T-helper 1 cell treated with Interleukin-12 subunit alpha and Interleukin-12 subunit beta and Interleukin-4 antibody, amounts not matched to agents 30 μg/mL and 1 μg/mL, for 36 hours (primary cell): ENCODE measurements around the gene LTA4H.

Source experiments
- H3K27ac Mint-ChIP-seq: one replicate; pipeline ENCODE4 v1.8.0; 2021; ENCODE audit warnings: mild to moderate bottlenecking, mixed read lengths
- H3K27me3 Mint-ChIP-seq: one replicate; pipeline ENCODE4 v1.8.0; 2021; ENCODE audit warnings: low read depth, mixed read lengths
- H3K36me3 Mint-ChIP-seq: one replicate; pipeline ENCODE4 v1.8.0; 2021; ENCODE audit warnings: low read depth, mixed read lengths
- H3K4me1 Mint-ChIP-seq: one replicate; pipeline ENCODE4 v1.8.0; 2021; ENCODE audit warnings: low read depth, mixed read lengths
- H3K4me3 Mint-ChIP-seq: one replicate; pipeline ENCODE4 v1.8.0; 2021; ENCODE audit warnings: mild to moderate bottlenecking, moderate library complexity, mixed read lengths
- H3K9me3 Mint-ChIP-seq: one replicate; pipeline ENCODE4 v1.8.0; 2021; ENCODE audit warnings: mixed read lengths

LTA4H gene

GRCh38 chr12:96035283-96036236 lies at the start of gene LTA4H:
TSS of gene LTA4H (minus strand) at chr12:96035587. CDS start at chr12:96035519, 68 bp downstream.
- H3K9me3 Mint-ChIP-seq: no peaks in the 10 kb centered on the region
- peaks cover 5% of the 10 kb centered on the region for H3K4me1 Mint-ChIP-seq
- H3K27ac Mint-ChIP-seq: no peak within 1 kb of the TSS
- peaks cover 2% of the 10 kb centered on the region for H3K36me3 Mint-ChIP-seq
- no peak within 1 kb of the TSS for H3K4me3 Mint-ChIP-seq
- H3K27me3 Mint-ChIP-seq: no peaks in the 10 kb centered on the region

- H3K27ac Mint-ChIP-seq: no peak overlapping the region
- H3K4me3 Mint-ChIP-seq: no peak overlapping the region
- peaks cover 9% of the 10 kb centered on the region for H3K36me3 Mint-ChIP-seq
- peaks cover 18% of the 10 kb centered on the region for H3K9me3 Mint-ChIP-seq
- peaks cover 3% of the 10 kb centered on the region for H3K4me1 Mint-ChIP-seq
- H3K27me3 Mint-ChIP-seq: no peaks in the 10 kb centered on the region
Observed at GRCh38 chr12:96084624-96085023, 49.2 kb upstream of the LTA4H start.

GRCh38 chr12:96083020-96083719 lies 47.8 kb upstream of the LTA4H start:
- Mint-ChIP-seq H3K36me3 (peaks cover 7% of the 10 kb centered on the region), H3K27ac (no peak overlapping the region), H3K27me3 (peaks cover 2% of the 10 kb centered on the region), H3K9me3 (peaks cover 8% of the 10 kb centered on the region), H3K4me3 (no peak overlapping the region), H3K4me1 (peaks cover 3% of the 10 kb centered on the region)

- Mint-ChIP-seq H3K4me1 (peaks cover 3% of the 10 kb centered on the region), H3K9me3 (peaks cover 6% of the 10 kb centered on the region), H3K4me3 (no peak overlapping the region), H3K27ac (no peak overlapping the region), H3K36me3 (peaks cover 5% of the 10 kb centered on the region), H3K27me3 (peaks cover 3% of the 10 kb centered on the region)
Observed at GRCh38 chr12:96081596-96081995, 46.2 kb upstream of the LTA4H start.

- H3K27ac Mint-ChIP-seq: no peak overlapping the region
- H3K4me1 Mint-ChIP-seq: peaks cover 2% of the 10 kb centered on the region
- H3K9me3 Mint-ChIP-seq: no peaks in the 10 kb centered on the region
- H3K4me3 Mint-ChIP-seq: no peak overlapping the region
- H3K27me3 Mint-ChIP-seq: peaks cover 9% of the 10 kb centered on the region
- no peaks in the 10 kb centered on the region for H3K36me3 Mint-ChIP-seq
Observed at GRCh38 chr12:96078231-96079135, 43.1 kb upstream of the LTA4H start.

GRCh38 chr12:96077081-96077480 lies 41.7 kb upstream of the LTA4H start:
- Mint-ChIP-seq H3K36me3 (no peaks in the 10 kb centered on the region), H3K27me3 (peaks cover 11% of the 10 kb centered on the region), H3K4me1 (peaks cover 3% of the 10 kb centered on the region), H3K4me3 (no peak overlapping the region), H3K27ac (no peak overlapping the region), H3K9me3 (no peaks in the 10 kb centered on the region)

GRCh38 chr12:96075560-96075959 lies 40.2 kb upstream of the LTA4H start:
- Mint-ChIP-seq H3K9me3 (no peaks in the 10 kb centered on the region), H3K27me3 (peaks cover 11% of the 10 kb centered on the region), H3K4me3 (no peak overlapping the region), H3K27ac (no peak overlapping the region), H3K4me1 (peaks cover 11% of the 10 kb centered on the region), H3K36me3 (no peaks in the 10 kb centered on the region)

- no peak overlapping the region for H3K27ac Mint-ChIP-seq
- H3K4me1 Mint-ChIP-seq: peaks cover 13% of the 10 kb centered on the region
- H3K36me3 Mint-ChIP-seq: no peaks in the 10 kb centered on the region
- H3K4me3 Mint-ChIP-seq: no peak overlapping the region
- peaks cover 11% of the 10 kb centered on the region for H3K27me3 Mint-ChIP-seq
- no peaks in the 10 kb centered on the region for H3K9me3 Mint-ChIP-seq
Observed at GRCh38 chr12:96073346-96074330, 38.3 kb upstream of the LTA4H start.

GRCh38 chr12:96070670-96071279 lies 35.4 kb upstream of the LTA4H start:
- no peaks in the 10 kb centered on the region for H3K36me3 Mint-ChIP-seq
- peak overlapping the region; percentile 62 for H3K27ac Mint-ChIP-seq
- H3K4me1 Mint-ChIP-seq: peaks cover 13% of the 10 kb centered on the region
- H3K27me3 Mint-ChIP-seq: peaks cover 8% of the 10 kb centered on the region
- H3K4me3 Mint-ChIP-seq: no peak overlapping the region
- no peaks in the 10 kb centered on the region for H3K9me3 Mint-ChIP-seq

GRCh38 chr12:96069511-96070231 lies 34.3 kb upstream of the LTA4H start:
- H3K27ac Mint-ChIP-seq: no peak overlapping the region
- H3K27me3 Mint-ChIP-seq: peaks cover 8% of the 10 kb centered on the region
- peaks cover 17% of the 10 kb centered on the region for H3K4me1 Mint-ChIP-seq
- peaks cover 1% of the 10 kb centered on the region for H3K36me3 Mint-ChIP-seq
- no peak overlapping the region for H3K4me3 Mint-ChIP-seq
- H3K9me3 Mint-ChIP-seq: no peaks in the 10 kb centered on the region

GRCh38 chr12:96068636-96069035 lies 33.2 kb upstream of the LTA4H start:
- Mint-ChIP-seq H3K9me3 (no peaks in the 10 kb centered on the region), H3K36me3 (peaks cover 1% of the 10 kb centered on the region), H3K27ac (no peak overlapping the region), H3K27me3 (peaks cover 3% of the 10 kb centered on the region), H3K4me1 (peaks cover 25% of the 10 kb centered on the region), H3K4me3 (no peak overlapping the region)

- Mint-ChIP-seq H3K36me3 (peaks cover 1% of the 10 kb centered on the region), H3K4me3 (no peak overlapping the region), H3K9me3 (no peaks in the 10 kb centered on the region), H3K27me3 (no peaks in the 10 kb centered on the region), H3K27ac (no peak overlapping the region), H3K4me1 (peaks cover 27% of the 10 kb centered on the region)
Observed at GRCh38 chr12:96068111-96068510, 32.7 kb upstream of the LTA4H start.
